HG02938 (cell line): Measurements from ENCODE around the gene DUSP11.
"Not testable (repeated sequence)": the region's sequence is repeated elsewhere in the genome, so short reads cannot be mapped to it uniquely, and the experiment has no call there.

Experiments
- ATAC-seq: cut with Tn5 transposase; IDR thresholded peaks from one replicate; pipeline ENCODE4 v1.9.1; 2021; ENCODE audit warnings: mild to moderate bottlenecking, moderate library complexity; ENCODE audit not compliant: unreplicated experiment

Gene DUSP11

GRCh38 chr2:73718851-73719621 lies 60.9 kb downstream of the DUSP11 start:
- ATAC-seq, result no peak

DNA sequence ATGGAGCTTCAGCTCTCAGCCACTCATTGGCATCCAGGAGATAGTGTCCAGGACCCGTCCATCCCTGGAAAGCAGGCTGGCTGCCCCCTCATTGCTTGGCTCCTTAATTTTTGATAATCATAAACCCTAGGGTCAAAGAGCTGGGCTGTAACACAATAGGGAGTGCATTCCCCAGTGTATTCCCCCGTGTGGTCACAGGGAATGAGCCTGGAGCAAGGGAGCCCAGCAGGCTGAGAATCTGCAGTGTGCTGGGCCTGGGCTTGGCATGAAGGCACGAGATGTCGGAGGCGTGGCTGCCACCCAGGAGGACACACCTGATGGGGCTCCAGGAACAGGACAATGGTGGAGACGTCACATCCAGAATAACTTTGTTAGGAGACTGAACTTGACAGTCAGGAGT lies 61.5 kb downstream of the DUSP11 start:
- ATAC-seq, result no peak

DNA sequence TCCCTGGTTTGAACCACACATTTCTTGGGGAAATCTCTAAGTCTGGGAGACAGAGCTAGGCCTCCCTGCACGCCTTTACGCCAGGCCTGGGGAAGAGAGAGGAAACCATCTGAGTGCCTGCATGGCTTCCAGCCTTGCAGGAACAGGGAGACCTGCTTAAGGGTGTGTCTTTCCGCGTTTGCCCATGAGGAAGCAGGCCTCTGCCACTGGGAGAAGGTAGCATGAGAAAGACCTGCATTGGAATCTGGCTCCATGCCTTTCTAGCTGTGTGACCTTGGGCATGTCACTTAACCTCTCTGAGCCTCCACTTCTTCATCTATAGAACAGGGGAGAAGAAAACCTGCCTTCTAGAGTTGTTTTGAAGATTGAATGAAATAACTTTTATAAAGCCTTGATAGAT lies 62.2 kb downstream of the DUSP11 start:
- ATAC-seq, result not testable (repeated sequence)

DNA sequence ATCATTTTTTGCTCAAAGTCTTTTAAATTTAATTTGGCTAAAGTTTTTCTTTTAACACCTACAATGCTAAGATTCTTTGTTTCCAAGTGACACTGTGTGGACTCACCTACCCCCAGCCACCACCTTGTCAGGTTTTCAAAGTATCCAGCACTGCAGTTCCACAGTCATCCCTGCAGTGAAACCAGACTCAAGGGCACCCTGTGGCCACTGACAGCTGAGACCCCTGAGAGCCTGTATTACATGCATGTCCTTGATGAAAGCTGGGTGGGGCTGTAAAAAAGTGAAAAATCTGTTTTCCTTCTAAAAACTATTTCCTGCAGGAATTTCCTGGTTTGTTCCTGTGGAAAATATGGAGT lies 62.7 kb downstream of the DUSP11 start:
- ATAC-seq, result no peak

DNA sequence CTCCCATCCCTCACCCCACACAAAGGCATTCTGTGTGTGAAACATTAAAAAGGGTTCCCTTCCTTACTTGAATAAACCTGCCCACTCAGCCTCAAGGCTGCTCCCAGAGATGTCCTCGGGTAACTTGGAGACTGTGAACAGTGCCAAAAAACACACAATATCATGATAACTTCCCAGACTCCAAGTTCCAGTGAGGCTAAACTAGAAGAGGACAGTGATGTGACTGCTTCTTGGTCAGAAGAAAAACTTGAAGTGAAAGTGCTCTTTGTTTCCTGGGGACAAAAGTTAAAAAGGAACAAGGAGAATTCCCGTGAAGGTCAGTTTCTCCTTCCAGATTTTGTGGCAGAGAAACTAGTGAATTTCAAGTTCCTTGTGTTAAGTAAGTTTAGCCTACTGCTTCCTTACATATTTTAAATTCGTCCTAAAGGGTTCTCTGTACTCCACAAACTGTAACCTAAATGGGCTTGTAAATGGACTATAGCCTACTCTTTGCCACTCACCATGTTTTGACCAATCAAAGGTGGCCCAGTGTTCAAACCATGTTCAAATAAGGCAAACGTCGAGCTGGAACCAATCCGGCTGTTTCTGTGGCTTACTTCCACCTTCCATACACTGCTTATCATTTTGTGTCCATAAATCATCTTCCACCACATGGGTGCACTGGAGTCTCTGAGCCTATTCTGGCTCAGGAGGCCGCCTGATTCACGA lies 63.2 kb downstream of the DUSP11 start:
- no peak for ATAC-seq

- ATAC-seq, result no peak
These were observed 65.8 kb downstream of the DUSP11 start for GRCh38 chr2:73714091-73714490.
